Progenitor cell of endocrine pancreas (in vitro differentiated cells): Measurements from ENCODE around the gene KANSL2. TPM values are rescaled to one million over a fixed set of nuclear protein-coding genes. Genes with fewer than 3 reads are reported as not detected.

Experiments
- DNase-seq: peaks from one replicate; pipeline ENCODE4 v3.0.0; 2021; ENCODE audit warnings: low spot score; ENCODE audit not compliant: unreplicated experiment
- H3K27ac Mint-ChIP-seq: 2 replicates; pipeline ENCODE4 v1.8.0; 2021; ENCODE audit warnings: mild to moderate bottlenecking, moderate library complexity, mixed read lengths
- H3K27me3 Mint-ChIP-seq: 2 replicates; pipeline ENCODE4 v1.8.0; 2021; ENCODE audit warnings: mixed read lengths
- H3K36me3 Mint-ChIP-seq: 2 replicates; pipeline ENCODE4 v1.8.0; 2022; ENCODE audit warnings: mixed read lengths; ENCODE audit not compliant: insufficient read depth
- H3K4me1 Mint-ChIP-seq: 2 replicates; pipeline ENCODE4 v1.8.0; 2021; ENCODE audit warnings: low read depth, mixed read lengths
- H3K4me3 Mint-ChIP-seq: 2 replicates; pipeline ENCODE4 v1.8.0; 2021; ENCODE audit warnings: low read depth, mild to moderate bottlenecking, moderate library complexity, mixed read lengths
- H3K9me3 Mint-ChIP-seq: 2 replicates; pipeline ENCODE4 v1.8.0; 2021; ENCODE audit warnings: low read depth, mixed read lengths
- CTCF ChIP-seq: fragments of 200-600 bp; sonication (generic); IDR thresholded peaks from one replicate; pipeline ENCODE4 v1.5.0; 2021; ENCODE audit warnings: antibody characterized with exemption, mild to moderate bottlenecking; ENCODE audit not compliant: unreplicated experiment
- total RNA-seq: library from RNA; stranded (reverse); gene quantifications from 2 replicates; pipeline ENCODE4 v1.2.1, GENCODE V29; 2021

KANSL2 gene
- total RNA-seq, 1 donor from 2014 or later: 54.4 TPM

- Mint-ChIP-seq H3K4me1 (peaks cover 4% of the 10 kb centered on the region), H3K27ac (no peak overlapping the region), H3K36me3 (peaks cover 30% of the 10 kb centered on the region), H3K27me3 (no peaks in the 10 kb centered on the region), H3K9me3 (no peaks in the 10 kb centered on the region), H3K4me3 (no peak overlapping the region)
- no peak for TF ChIP-seq CTCF
- DNase-seq: no peak
Observed at GRCh38 chr12:48694038-48694437, 12.0 kb upstream of the KANSL2 start.

- peaks cover 34% of the 10 kb centered on the region for H3K36me3 Mint-ChIP-seq
- no peak overlapping the region for H3K27ac Mint-ChIP-seq
- no peak for TF ChIP-seq CTCF
- DNase-seq: no peak
- no peaks in the 10 kb centered on the region for H3K27me3 Mint-ChIP-seq
- peaks cover 4% of the 10 kb centered on the region for H3K4me1 Mint-ChIP-seq
- H3K4me3 Mint-ChIP-seq: no peak overlapping the region
- no peaks in the 10 kb centered on the region for H3K9me3 Mint-ChIP-seq
Observed at GRCh38 chr12:48693572-48693971, 11.5 kb upstream of the KANSL2 start.

GRCh38 chr12:48691826-48692487, 9.9 kb upstream of the KANSL2 start:
- Mint-ChIP-seq H3K4me3 (no peak overlapping the region), H3K27ac (no peak overlapping the region), H3K4me1 (peaks cover 4% of the 10 kb centered on the region), H3K27me3 (no peaks in the 10 kb centered on the region), H3K9me3 (no peaks in the 10 kb centered on the region), H3K36me3 (peaks cover 33% of the 10 kb centered on the region)
- no peak for TF ChIP-seq CTCF
- DNase-seq: no peak

- H3K27ac Mint-ChIP-seq: no peak overlapping the region
Observed at GRCh38 chr12:48690990-48691389, 9.0 kb upstream of the KANSL2 start.

GRCh38 chr12:48690436-48690835, 8.4 kb upstream of the KANSL2 start:
- H3K4me3 Mint-ChIP-seq: no peak overlapping the region
- DNase-seq: no peak
- H3K9me3 Mint-ChIP-seq: no peaks in the 10 kb centered on the region
- peaks cover 4% of the 10 kb centered on the region for H3K4me1 Mint-ChIP-seq
- H3K27me3 Mint-ChIP-seq: no peaks in the 10 kb centered on the region
- no peak overlapping the region for H3K27ac Mint-ChIP-seq
- no peak for TF ChIP-seq CTCF
- H3K36me3 Mint-ChIP-seq: peaks cover 26% of the 10 kb centered on the region

More at GRCh38 chr12:48690990-48691389, 9.0 kb upstream of the KANSL2 start:
- no peak for DNase-seq
- no peaks in the 10 kb centered on the region for H3K9me3 Mint-ChIP-seq
- peaks cover 4% of the 10 kb centered on the region for H3K4me1 Mint-ChIP-seq
- TF ChIP-seq CTCF: no peak
- H3K36me3 Mint-ChIP-seq: peaks cover 30% of the 10 kb centered on the region
- H3K27me3 Mint-ChIP-seq: no peaks in the 10 kb centered on the region
- H3K4me3 Mint-ChIP-seq: no peak overlapping the region
